IPS DF 19.7 (cell line): ENCODE data around the gene NDUFS7.

Experiments used
- DNase-seq: peaks from one replicate; pipeline ENCODE4 v3.0.0-alpha.2; 2013; ENCODE audit warnings: low read depth, low spot score

The NDUFS7 gene

DNA sequence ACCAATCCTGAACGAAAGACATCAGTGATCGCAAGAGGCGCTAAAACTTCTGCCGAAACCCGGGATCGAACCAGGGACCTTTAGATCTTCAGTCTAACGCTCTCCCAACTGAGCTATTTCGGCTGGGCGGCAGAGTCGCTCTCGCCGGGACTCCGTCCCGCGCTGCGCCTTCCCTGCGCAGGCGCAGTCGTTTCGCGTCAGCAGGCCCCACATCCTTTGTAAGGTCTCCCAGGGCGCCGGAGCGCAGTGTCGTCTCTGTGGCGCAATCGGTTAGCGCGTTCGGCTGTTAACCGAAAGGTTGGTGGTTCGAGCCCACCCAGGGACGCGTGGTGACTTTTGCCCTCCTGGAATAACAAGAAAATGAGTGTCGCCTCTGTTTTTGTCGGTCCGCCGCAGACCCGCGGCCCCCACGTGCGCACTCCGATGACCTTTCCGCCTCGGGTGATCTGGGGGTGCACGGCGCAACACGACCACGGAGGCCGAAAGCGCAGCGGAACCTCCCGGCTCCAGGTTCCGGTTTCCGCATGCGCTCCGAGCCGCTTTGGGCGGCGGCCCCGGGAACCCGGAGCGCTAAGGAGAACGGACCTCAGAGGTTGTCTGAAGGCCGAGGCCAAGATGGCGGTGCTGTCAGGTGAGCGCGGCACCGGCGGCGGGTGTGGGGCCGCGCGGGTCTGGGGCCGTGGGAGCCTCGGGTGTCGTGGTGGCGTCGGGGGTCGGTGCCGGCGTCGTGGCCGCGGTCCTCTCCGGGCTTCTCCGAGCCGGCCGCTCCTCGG is at the start of gene NDUFS7:
Gene NDUFS7 (plus strand): TSS at position 596 of the 773 bp plus-strand sequence. CDS start 20 bp downstream, at position 616.
- DNase-seq: no peak

DNA sequence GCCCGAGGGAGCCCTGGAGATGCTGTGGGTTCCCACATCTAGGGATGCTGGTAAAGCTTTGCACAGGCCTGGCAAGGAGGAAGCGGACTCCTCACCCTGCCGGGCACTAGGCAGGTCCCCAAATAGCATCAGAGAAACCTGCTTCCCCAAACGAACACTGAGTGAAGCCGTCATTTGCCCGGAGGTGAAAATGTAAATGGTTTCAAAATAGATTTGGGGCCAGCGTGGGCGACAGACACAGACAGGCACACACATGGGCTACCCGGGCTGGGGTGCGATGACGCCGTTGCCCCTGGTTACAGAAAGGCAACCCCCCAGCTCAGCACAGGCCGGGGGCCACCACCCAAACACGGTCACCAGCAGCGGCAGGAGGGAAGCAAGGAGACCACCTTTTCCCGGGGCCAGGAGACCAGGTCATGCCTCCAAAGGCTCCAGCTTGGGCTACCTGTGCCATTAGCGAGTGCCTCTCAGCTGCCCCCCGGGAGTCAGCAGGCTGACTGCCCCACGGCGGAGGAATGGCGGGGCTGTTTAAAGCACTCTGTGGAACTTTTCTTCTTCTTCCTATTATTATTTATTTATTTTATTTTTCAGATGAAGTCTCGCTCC is 47.5 kb upstream of the NDUFS7 start:
- DNase-seq: no peak

DNA sequence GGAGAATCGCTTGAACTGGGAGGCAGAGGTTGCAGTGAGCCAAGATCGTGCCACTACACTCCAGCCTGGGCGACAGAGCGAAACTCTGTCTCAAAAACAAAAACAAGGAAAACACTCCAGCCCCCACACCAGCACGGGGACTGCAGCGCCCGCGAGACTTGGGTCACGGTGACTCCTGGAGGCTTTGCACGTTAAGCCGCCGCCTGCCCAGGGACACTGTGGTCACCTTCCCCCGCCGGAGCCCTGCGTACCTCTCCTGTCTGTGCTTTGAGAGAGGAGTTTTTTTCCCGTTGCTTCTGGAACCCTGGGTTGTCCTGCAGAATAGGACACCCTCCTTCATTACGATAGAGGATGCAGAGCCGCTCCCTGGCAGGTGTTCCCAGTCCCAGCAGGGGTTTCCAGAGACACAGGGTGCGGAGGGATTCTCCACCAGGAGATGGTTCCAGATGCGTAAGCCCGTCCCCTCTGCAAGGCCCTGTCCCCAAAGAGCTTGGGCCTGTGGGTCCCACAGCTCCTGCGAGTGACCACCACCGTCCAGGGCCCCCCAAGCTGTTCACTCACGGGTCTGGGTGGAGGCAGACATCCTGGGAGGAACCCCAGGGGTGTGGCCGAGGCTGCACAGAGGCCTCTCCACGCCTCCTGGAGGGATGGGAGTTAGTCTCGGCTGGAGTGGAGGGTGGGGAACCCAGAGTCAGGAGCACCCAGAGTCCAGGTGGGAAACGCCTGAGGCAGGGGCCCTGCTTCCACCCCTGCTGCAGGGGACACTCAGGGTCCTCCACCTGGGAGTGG is 42.8 kb upstream of the NDUFS7 start:
- DNase-seq: no peak

DNA sequence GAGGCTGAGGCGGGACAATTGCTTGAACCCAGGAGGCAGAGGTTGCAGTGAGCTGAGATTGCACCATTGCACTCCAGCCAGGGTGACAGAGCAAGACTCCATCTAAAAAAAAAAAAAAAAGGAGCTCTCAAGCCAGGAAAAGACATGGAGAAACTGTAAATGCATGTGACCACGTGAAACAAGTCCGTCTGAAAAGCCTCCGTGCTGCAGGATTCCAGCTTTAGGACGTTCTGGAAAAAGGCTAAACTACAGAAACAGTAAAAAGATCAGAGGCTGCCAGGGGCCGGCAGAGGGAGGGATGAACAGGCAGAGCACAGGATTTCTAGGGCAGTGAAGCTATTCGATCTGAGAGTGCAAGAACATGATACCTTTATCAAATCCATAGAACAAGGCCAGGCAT is 40.7 kb upstream of the NDUFS7 start:
- no peak for DNase-seq

- no peak for DNase-seq
Measured at GRCh38 chr19:1349211-1349610, 34.5 kb upstream of the NDUFS7 start.

- DNase-seq: no peak
Measured at GRCh38 chr19:1350867-1351266, 32.8 kb upstream of the NDUFS7 start.

DNA sequence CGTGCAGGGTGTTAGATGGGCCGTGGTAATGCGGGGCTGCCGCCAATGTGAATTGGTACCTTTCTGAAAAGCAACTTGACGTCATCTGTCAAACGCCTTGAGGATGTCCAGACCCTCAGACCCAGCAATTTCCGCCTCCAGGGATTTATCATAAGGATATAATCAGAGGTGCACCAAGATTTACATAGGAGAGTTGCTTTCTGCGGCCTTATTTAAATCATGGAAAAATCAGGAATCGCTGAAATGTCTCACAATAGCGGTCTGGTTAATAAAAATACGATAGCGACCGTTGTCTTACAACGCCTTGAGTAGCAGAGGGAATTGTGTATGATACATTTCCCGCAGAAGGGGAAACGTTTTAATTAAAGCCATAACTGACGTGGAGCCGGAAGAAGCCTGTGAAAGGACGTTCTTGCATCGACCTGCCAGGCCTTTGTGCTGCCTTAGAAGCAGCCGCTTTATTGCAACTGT is 32.3 kb upstream of the NDUFS7 start:
- DNase-seq: no peak

GRCh38 chr19:1353144-1353543 is 30.6 kb upstream of the NDUFS7 start:
- no peak for DNase-seq

DNA sequence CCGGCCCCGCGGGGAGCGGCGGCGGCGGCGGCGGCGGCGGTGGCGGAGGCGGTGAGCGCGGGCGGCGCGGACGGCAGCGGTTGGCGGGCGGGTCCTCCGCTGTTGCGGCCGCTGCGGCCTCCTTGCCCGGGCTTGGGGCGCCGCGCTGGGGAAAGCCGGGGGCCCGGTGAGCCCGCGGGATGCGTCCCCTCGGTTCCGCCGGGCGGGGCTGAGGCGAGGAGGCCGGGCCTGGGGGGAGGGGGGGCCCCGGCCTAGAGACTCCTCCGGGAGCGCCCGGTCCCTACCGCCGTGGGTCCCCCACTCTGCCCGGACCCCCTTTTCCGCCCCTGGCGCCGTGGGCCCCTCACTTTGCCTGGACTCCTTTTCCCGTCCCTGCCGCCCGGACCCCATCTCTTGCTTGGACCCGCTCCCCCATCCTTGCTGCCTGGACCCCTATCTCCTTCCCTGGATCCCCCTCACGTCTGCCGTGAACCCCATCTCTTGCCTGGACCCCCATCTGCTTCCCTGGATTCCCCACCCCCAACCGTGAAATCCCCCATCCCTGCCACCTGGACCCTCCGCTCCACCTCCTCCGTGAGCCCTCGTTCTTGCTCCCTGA is 28.6 kb upstream of the NDUFS7 start:
- no peak for DNase-seq

DNA sequence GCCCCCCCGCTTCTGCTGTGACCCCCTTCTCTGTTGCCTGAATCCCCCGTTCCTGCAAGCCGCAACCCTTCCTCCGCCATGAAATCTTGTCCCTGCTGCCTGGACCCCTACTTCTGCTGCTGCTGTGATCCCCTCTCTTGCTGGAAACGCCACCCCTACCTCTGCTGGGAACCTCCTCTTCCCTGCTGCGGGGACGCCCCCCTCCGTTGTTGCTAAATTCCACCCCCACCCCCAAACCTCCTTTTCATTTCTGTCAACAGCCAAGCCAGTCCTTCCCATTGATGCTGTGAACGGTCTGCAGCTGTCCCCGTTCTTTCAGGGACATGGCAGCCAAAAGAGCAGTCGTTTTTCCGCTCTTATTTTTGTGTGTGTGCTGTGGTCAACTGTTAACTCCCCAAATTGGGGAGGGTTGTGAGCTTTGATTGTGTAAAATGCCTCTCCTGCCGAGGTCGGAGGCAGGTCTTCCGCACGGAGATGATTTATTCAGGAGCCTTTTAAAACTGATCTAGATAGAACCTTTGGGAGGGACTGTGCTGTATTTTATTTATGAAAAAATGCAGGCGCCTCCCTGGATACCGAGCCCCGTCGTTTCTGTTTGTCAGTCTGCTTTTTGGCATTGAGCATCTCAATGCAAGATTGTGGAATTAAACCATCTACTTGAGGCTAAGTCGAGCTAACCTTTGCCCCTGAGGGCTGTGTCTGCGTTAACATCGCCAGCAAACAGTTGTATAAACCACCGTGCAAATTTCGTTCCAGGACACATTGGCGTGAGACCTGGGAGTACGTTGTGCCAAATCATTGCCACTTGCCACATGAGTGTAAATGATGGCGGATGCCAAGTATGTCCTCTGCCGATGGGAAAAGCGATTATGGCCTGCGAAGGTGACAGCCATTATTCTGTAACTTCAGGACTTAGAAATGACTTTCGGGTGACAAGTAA is 27.9 kb upstream of the NDUFS7 start:
- no peak for DNase-seq

DNA sequence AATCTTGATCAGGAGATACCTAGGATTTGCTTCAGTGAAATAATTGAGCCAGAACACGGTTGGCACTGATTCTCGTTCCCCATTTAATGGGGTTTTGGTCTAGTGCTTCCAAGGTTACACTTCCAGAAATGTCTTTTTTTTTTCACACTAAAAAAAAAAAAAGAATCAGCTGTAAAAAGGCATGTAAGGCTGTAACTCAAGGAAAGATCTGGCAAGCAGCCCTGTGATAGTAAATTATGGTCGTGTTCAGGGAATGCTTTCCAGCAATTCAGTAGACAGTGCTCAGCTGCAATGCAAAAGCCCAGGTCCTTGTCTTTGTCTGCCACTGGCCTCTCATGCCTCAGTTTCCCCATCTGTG is 27.2 kb upstream of the NDUFS7 start:
- no peak for DNase-seq

GRCh38 chr19:1357531-1358109 is 26.1 kb upstream of the NDUFS7 start:
- DNase-seq: no peak

GRCh38 chr19:1360126-1360817 is 23.4 kb upstream of the NDUFS7 start:
- DNase-seq: no peak

DNA sequence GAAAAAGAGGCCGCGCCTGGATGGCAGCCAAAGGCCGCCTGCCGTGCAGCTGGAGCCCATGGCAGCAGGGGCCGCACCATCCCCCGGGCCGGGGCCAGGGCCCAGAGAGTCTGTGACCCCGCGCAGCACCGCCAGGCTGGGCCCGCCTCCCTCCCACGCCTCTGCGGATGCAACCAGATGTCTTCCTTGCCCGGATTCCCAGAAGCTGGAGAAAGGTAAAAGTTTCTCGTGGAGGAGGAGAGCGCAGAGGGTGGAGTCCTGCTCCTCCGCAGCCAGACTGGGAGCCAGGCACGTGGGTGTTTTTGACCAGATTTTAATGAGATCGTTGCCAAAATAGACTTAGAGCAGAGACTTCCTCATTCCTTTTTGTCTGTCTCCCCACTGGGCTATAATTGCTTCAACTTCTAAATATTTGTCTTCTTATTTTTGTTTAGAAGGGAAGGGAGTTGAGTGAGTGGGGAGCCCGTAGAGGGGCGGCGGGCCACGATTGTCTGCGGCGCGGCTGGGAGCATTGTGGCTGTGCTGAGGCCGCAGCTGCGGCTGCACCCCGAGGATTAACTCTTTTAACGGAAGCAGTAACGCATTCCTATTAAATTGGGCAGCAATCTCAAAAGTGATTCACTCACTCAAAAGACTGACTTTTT is 22.8 kb upstream of the NDUFS7 start:
- DNase-seq: no peak

DNA sequence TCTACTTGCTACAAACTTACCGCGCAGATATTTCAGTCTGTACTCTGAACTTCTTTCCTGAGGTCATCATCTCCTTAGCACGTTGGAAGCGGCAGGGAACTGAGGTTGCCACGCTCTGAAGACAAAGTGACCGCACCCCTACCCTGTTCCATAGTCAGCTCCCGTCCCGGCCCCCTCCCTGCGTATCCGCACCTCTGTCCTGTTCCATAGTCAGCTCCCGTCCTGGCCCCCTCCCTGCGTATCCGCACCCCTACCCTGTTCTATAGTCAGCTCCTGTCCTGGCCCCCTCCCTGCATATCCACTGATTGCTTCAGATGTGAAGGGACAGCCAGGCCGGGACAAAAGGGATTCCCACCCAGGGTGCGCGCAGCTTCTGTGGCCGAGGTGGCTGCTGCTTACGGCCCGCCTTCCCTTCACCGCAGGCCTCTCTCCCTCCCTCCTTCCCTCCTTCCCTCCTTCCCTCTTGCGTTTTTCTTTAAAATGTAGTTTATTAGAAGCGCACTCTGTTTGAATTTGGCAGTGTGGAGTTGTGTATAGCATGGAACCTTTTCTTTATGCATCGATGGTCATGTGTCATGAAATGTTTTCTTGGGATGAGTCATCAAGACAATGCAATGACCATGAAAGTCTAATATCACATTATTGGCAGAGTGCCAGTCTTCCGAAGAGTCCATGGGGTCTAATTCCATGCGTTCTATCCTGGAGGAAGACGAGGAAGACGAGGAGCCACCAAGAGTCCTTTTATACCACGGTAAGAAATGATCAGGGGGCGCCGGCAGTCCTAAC is 21.9 kb upstream of the NDUFS7 start:
- no peak for DNase-seq

GRCh38 chr19:1362387-1363257 is 21.1 kb upstream of the NDUFS7 start:
- DNase-seq: no peak

- no peak for DNase-seq
Measured at GRCh38 chr19:1363599-1363998, 20.1 kb upstream of the NDUFS7 start.
